Fibroblast of lung (primary cell): ENCODE measurements around the gene KCNH1. TPM values are rescaled to one million over a fixed set of nuclear protein-coding genes. Genes with fewer than 3 reads are reported as not detected.

Experiments used
- DNase-seq, 2 donors: peaks; one replicate each; pipeline versions ENCODE4 v3.0.0 to v3.0.0-alpha.2; 2010; ENCODE audit warnings: low read depth in 2 of 2
- H2AFZ ChIP-seq: 2 replicates; pipeline ENCODE4 v1.5.1; 2012; ENCODE audit warnings: low read length, control low read depth, inconsistent platforms
- H3K27ac ChIP-seq: 2 replicates; pipeline ENCODE4 v1.5.1; 2011; ENCODE audit warnings: low read length, control low read depth; ENCODE audit not compliant: insufficient read depth
- H3K27me3 ChIP-seq: 2 replicates; pipeline ENCODE4 v1.5.1; 2011; ENCODE audit warnings: mild to moderate bottlenecking, low read length; ENCODE audit not compliant: control insufficient read depth, insufficient read depth
- H3K36me3 ChIP-seq: 2 replicates; pipeline ENCODE4 v1.5.1; 2011; ENCODE audit warnings: low read length; ENCODE audit not compliant: control insufficient read depth, insufficient read depth
- H3K4me1 ChIP-seq: 2 replicates; pipeline ENCODE4 v1.5.1; 2011; ENCODE audit warnings: low read length; ENCODE audit not compliant: control insufficient read depth, insufficient read depth; ENCODE audit errors: extremely low read depth
- H3K4me2 ChIP-seq: 2 replicates; pipeline ENCODE4 v1.5.1; 2011; ENCODE audit warnings: low read length, control low read depth; ENCODE audit not compliant: insufficient read depth; ENCODE audit errors: extremely low read depth
- H3K4me3 ChIP-seq, 4 experiments: fragments of 200-600 bp in 1 of 4; sonication (generic) in 1 of 4; replicated peaks in 1 of 4; 2 replicates each; pipeline ENCODE4 v1.5.1; 2011 to 2016; ENCODE audit warnings: low read length in 4 of 4, low read depth in 3 of 4, mild to moderate bottlenecking in 3 of 4, control low read depth in 2 of 4, inconsistent platforms in 1 of 4, mixed read lengths in 1 of 4; ENCODE audit not compliant: insufficient read depth in 1 of 4; ENCODE audit errors: control extremely low read depth in 1 of 4
- H3K79me2 ChIP-seq: 2 replicates; pipeline ENCODE4 v1.5.1; 2012; ENCODE audit warnings: mild to moderate bottlenecking, low read length, inconsistent platforms; ENCODE audit not compliant: control insufficient read depth, insufficient read depth
- H3K9ac ChIP-seq: 2 replicates; pipeline ENCODE4 v1.5.1; 2011; ENCODE audit warnings: mild to moderate bottlenecking, low read length, control low read depth; ENCODE audit not compliant: insufficient read depth
- H3K9me3 ChIP-seq: 2 replicates; pipeline ENCODE4 v1.5.1; 2012; ENCODE audit warnings: low read depth, low read length; ENCODE audit not compliant: control insufficient read depth, insufficient read depth
- H4K20me1 ChIP-seq: 2 replicates; pipeline ENCODE4 v1.5.1; 2011; ENCODE audit warnings: low read length; ENCODE audit not compliant: control insufficient read depth, insufficient read depth; ENCODE audit errors: extremely low read depth
- CTCF ChIP-seq, 2 donors: IDR thresholded peaks in 1 of 2; conservative IDR thresholded peaks in 1 of 2; 1 replicate in 1 of 2; 2 replicates in 1 of 2; pipeline ENCODE4 v1.5.1; 2011 to 2012; ENCODE audit warnings: low read length in 2 of 2, control low read depth in 1 of 2, inconsistent platforms in 1 of 2, low read depth in 1 of 2, mild to moderate bottlenecking in 1 of 2
- EZH2 ChIP-seq: IDR thresholded peaks from 2 replicates; pipeline ENCODE4 v1.5.1; 2012; ENCODE audit warnings: low read length, control low read depth, mild to moderate bottlenecking; ENCODE audit errors: missing control alignments
- polyA plus RNA-seq, 2 donors: library from polyadenylated mRNA; depleted of rRNA in 1 of 2; stranded (reverse) in 1 of 2; unstranded in 1 of 2; fragments of >200 nt; gene quantifications; 2 replicates each; pipeline ENCODE4 v1.2.1, GENCODE V29; 2011 to 2012; ENCODE audit warnings: missing spikeins in 1 of 2
- total RNA-seq: library from RNA; depleted of rRNA; stranded (reverse); fragments of >200 nt; gene quantifications from 2 replicates; pipeline ENCODE4 v1.2.1, GENCODE V29; 2014

Gene KCNH1
- total and polyA plus RNA-seq, 2 donors (not counting 1 experiment from before 2014, with no cell fraction given) = 0.17 to 1.5 TPM

- Histone ChIP-seq H4K20me1 (no peaks in the 10 kb centered on the region), H3K4me2 (no peak overlapping the region), H3K27me3 (no peaks in the 10 kb centered on the region), H3K4me3 (no peak overlapping the region), H3K9me3 (no peaks in the 10 kb centered on the region), H3K36me3 (no peaks in the 10 kb centered on the region), H3K9ac (no peak overlapping the region), H3K79me2 (no peaks in the 10 kb centered on the region), H2AFZ (no peak overlapping the region), H3K27ac (no peak overlapping the region), H3K4me1 (no peaks in the 10 kb centered on the region)
- DNase-seq = no peak
- TF ChIP-seq EZH2 (no peak), CTCF (conservative IDR thresholded peaks at IDR 0.05 in 1 of 2, IDR thresholded peaks at IDR 0.05 in 1 of 2; ENCODE audit: low read depth in 1 of 2, low read length in 2 of 2) (no peak)
Measured at GRCh38 chr1:210757677-210758076, 376.3 kb downstream of the KCNH1 start.

GRCh38 chr1:210755991-210756659 is 377.8 kb downstream of the KCNH1 start:
- Histone ChIP-seq H4K20me1 (no peaks in the 10 kb centered on the region), H3K9ac (no peak overlapping the region), H3K4me1 (no peaks in the 10 kb centered on the region), H3K9me3 (no peaks in the 10 kb centered on the region), H3K27me3 (no peaks in the 10 kb centered on the region), H3K4me2 (no peak overlapping the region), H3K79me2 (no peaks in the 10 kb centered on the region), H3K27ac (no peak overlapping the region), H3K36me3 (no peaks in the 10 kb centered on the region), H3K4me3 (no peak overlapping the region), H2AFZ (no peak overlapping the region)
- no peak for DNase-seq
- TF ChIP-seq EZH2 = no peak

- H3K4me1 ChIP-seq = no peaks in the 10 kb centered on the region
- H3K79me2 ChIP-seq = no peaks in the 10 kb centered on the region
- H3K4me2 ChIP-seq = no peak overlapping the region
- no peak overlapping the region for H3K4me3 ChIP-seq
- H4K20me1 ChIP-seq = no peaks in the 10 kb centered on the region
- no peaks in the 10 kb centered on the region for H3K36me3 ChIP-seq
- no peaks in the 10 kb centered on the region for H3K9me3 ChIP-seq
- DNase-seq = peak in 1 of 2 donors; percentile 45
- no peak overlapping the region for H3K9ac ChIP-seq
- TF ChIP-seq EZH2 (no peak), CTCF (conservative IDR thresholded peaks at IDR 0.05 in 1 of 2, IDR thresholded peaks at IDR 0.05 in 1 of 2; ENCODE audit: low read depth in 1 of 2, low read length in 2 of 2) (no peak)
- H3K27me3 ChIP-seq = no peaks in the 10 kb centered on the region
- H2AFZ ChIP-seq = no peak overlapping the region
- H3K27ac ChIP-seq = no peak overlapping the region
Measured at GRCh38 chr1:210754878-210755665, 378.9 kb downstream of the KCNH1 start.
